Stomach (tissue), 4 donors: ENCODE measurements around the gene METTL6.

Source experiments
- CTCF ChIP-seq, 7 experiments: fragments of 450-650 bp in 4 of 7; fragments of 200-600 bp in 3 of 7; sonication (generic) in 3 of 7; IDR thresholded peaks; one replicate each; pipeline ENCODE4 v1.5.1; 2016 to 2019; ENCODE audit warnings: antibody characterized with exemption in 7 of 7, control low read depth in 2 of 7, mild to moderate bottlenecking in 1 of 7
- POLR2A ChIP-seq, 4 donors: fragments of 450-650 bp; IDR thresholded peaks; one replicate each; pipeline ENCODE4 v1.6.1; 2016; ENCODE audit warnings: antibody characterized with exemption in 4 of 4, control low read depth in 2 of 4, mild to moderate bottlenecking in 1 of 4, moderate library complexity in 1 of 4

- TF ChIP-seq CTCF (IDR thresholded peaks at IDR 0.05) (no peak), POLR2A (IDR thresholded peaks at IDR 0.05) (no peak)
Measured at GRCh38 chr3:15431256-15431837, 4.0 kb upstream of the METTL6 start.
